Chondrocyte (in vitro differentiated cells): ENCODE results near the gene FAF1. TPM values are rescaled to one million over a fixed set of nuclear protein-coding genes. Genes with fewer than 3 reads are reported as not detected.

Source experiments
- DNase-seq: peaks from one replicate; pipeline ENCODE4 v3.0.0; 2021; ENCODE audit warnings: mixed read lengths, low spot score
- H3K27ac Mint-ChIP-seq: one replicate; pipeline ENCODE4 v1.8.0; 2021; ENCODE audit warnings: mild to moderate bottlenecking, moderate library complexity, mixed read lengths; ENCODE audit not compliant: unreplicated experiment
- H3K27me3 Mint-ChIP-seq: 2 replicates; pipeline ENCODE4 v1.8.0; 2021; ENCODE audit warnings: low read depth, mixed read lengths
- H3K36me3 Mint-ChIP-seq: 2 replicates; pipeline ENCODE4 v1.8.0; 2021; ENCODE audit warnings: low read depth, mixed read lengths
- H3K4me1 Mint-ChIP-seq: 2 replicates; pipeline ENCODE4 v1.8.0; 2021; ENCODE audit warnings: low read depth, mild to moderate bottlenecking, mixed read lengths
- H3K4me3 Mint-ChIP-seq: one replicate; pipeline ENCODE4 v1.8.0; 2021; ENCODE audit warnings: mild to moderate bottlenecking, moderate library complexity, mixed read lengths; ENCODE audit not compliant: unreplicated experiment
- H3K9me3 Mint-ChIP-seq: 2 replicates; pipeline ENCODE4 v1.8.0; 2021; ENCODE audit warnings: low read depth, mixed read lengths
- total RNA-seq: library from RNA; stranded (reverse); gene quantifications from 3 replicates; pipeline ENCODE4 v1.2.1, GENCODE V29; 2021
- TF ChIP-seq, protein P1 (sequence below): fragments of 200-600 bp; sonication (generic); IDR thresholded peaks from 2 replicates; pipeline ENCODE4 v1.5.0; 2021; ENCODE audit warnings: antibody characterized with exemption, mild to moderate bottlenecking, moderate library complexity

FAF1 gene
- total RNA-seq, 1 donor from 2014 or later, result 38.7 TPM

DNA sequence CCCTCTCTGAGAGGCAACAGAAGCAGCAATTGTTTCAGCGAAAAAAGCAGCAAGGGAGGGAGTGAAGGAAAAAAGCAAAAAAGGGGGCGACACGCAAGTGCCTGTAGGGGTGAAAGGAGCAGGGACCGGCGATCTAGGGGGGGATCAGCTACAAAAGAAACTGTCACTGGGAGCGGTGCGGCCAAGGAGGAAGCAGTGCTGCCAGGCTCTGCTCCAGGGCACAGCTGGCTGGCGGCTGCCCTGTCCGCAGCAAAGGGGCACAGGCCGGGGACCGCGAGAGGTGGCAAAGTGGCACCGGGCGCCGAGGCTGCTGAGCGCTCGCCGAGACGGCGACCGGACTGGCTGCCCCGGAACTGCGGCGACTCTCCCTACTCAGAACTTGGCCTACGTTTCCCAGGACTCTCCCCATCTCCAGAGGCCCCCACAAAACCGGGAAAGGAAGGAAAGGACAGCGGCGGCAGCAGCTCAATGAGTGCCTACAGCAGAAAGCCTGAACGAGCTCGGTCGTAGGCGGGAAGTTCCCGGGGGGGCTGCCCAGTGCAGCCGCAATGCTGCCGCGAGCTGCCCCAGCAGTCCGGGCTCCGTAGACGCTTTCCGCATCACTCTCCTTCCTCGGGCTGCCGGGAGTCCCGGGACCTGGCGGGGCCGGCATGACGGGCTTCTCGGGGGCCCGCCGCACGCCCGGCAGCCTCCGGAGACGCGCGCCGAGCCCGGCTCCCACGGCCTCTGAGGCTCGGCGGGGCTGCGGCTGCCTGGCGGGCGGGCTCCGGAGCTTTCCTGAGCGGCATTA lies 8.9 kb upstream of the FAF1 start:
- Mint-ChIP-seq H3K27me3 (peaks cover 6% of the 10 kb centered on the region), H3K4me3 (peak overlapping the region; percentile 90), H3K9me3 (no peaks in the 10 kb centered on the region), H3K36me3 (peaks cover 1% of the 10 kb centered on the region), H3K4me1 (peaks cover 19% of the 10 kb centered on the region), H3K27ac (peak overlapping the region; percentile 96)
- TF ChIP-seq, protein P1, sequence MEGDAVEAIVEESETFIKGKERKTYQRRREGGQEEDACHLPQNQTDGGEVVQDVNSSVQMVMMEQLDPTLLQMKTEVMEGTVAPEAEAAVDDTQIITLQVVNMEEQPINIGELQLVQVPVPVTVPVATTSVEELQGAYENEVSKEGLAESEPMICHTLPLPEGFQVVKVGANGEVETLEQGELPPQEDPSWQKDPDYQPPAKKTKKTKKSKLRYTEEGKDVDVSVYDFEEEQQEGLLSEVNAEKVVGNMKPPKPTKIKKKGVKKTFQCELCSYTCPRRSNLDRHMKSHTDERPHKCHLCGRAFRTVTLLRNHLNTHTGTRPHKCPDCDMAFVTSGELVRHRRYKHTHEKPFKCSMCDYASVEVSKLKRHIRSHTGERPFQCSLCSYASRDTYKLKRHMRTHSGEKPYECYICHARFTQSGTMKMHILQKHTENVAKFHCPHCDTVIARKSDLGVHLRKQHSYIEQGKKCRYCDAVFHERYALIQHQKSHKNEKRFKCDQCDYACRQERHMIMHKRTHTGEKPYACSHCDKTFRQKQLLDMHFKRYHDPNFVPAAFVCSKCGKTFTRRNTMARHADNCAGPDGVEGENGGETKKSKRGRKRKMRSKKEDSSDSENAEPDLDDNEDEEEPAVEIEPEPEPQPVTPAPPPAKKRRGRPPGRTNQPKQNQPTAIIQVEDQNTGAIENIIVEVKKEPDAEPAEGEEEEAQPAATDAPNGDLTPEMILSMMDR, result no peak
- DNase-seq, result no peak

DNA sequence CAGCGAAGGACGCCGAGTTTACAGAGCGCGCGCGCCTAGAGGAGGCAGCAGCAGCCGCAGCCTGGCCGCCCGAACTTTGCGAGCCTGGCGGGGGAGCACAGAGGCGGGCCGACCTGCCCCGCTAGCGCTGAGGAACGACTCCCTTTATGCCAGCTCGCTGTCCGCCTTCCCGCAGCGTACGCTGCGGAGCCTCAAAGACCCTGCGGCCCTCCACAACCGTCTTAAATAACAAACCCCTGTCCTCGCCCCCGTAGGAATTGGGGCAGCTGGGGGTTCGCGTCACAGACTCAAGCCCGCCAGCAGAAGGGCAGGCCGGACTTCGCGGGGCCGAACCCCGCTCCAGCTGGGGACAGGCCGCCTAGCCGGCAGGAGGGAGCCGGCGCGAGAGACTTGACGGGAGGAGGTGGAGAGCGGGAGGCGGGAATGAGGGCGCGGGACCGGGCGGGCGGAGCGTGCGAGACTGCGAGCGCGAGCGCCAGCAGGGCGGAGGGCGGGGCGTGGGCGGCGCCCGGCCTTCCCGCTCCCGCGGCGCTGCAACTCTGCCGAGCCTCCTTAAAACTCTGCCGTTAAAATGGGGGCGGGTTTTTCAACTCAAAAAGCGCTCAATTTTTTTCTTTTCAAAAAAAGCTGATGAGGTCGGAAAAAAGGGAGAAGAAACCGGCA lies 8.2 kb upstream of the FAF1 start:
- Mint-ChIP-seq H3K36me3 (no peaks in the 10 kb centered on the region), H3K27me3 (peaks cover 4% of the 10 kb centered on the region), H3K27ac (peak overlapping the region; percentile 96), H3K4me3 (peak overlapping the region; percentile 90), H3K4me1 (peaks cover 19% of the 10 kb centered on the region), H3K9me3 (no peaks in the 10 kb centered on the region)
- peak; percentile 97 for DNase-seq
- TF ChIP-seq, protein P1, result peak; percentile 74

DNA sequence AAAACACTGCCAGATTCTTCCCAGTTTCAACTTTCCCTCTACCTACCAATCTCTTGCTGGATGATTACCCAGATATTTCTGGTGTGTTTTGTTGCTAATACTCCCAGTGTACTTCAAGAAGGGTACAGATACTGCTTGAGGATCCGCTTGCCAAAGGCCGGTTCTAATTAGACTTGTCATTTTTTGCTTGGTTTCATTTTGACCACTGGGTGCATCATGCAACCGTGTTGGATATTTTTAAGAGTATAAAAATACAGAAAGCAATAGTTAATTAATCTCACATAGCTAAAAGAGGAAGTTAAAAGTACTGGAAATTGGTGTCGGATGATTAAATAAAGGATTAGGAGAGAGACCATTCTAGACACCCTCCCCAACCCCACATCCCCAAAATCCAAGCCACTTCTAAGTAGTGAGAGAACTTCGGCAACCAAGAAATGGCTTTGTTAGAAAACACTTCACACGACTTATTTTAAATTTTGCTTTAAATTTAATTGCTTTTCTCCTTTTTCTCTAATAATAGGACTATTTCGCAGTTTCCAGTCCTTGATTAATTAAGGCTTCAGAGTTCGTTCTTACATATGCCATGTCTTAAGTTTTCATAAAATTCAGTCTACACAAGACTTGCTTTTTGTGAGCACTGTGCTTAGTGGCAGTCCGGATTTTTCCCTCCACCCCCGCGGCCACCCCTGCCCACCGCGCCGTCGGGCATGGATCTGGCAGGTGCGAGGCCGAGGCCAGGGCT lies 7.5 kb upstream of the FAF1 start:
- Mint-ChIP-seq H3K27me3 (peaks cover 4% of the 10 kb centered on the region), H3K27ac (peak overlapping the region; percentile 96), H3K9me3 (no peaks in the 10 kb centered on the region), H3K4me3 (peak overlapping the region; percentile 90), H3K36me3 (no peaks in the 10 kb centered on the region), H3K4me1 (peaks cover 19% of the 10 kb centered on the region)
- TF ChIP-seq, protein P1, result no peak
- no peak for DNase-seq

DNA sequence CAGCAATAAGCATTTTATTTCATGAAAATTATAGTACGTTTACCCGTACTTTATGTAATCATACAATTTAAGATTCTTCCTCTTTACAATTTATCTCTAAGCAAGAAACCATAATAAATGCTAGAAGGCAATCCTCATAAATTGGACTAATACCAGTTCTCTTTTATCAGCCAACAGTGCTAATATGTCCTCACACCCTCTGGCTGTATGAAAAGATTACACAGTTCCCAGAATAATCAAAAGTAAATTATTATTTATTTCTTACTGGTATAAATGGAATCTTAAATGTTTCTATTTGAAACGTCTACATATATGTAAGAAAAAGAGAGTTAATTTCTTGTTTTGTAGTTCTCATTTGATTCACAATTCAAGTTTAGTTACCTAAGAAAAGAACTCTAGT lies 6.9 kb upstream of the FAF1 start:
- peaks cover 4% of the 10 kb centered on the region for H3K27me3 Mint-ChIP-seq
- no peak for DNase-seq
- H3K9me3 Mint-ChIP-seq, result no peaks in the 10 kb centered on the region
- peaks cover 19% of the 10 kb centered on the region for H3K4me1 Mint-ChIP-seq
- H3K36me3 Mint-ChIP-seq, result no peaks in the 10 kb centered on the region
- no peak overlapping the region for H3K4me3 Mint-ChIP-seq
- TF ChIP-seq, protein P1, result no peak
- no peak overlapping the region for H3K27ac Mint-ChIP-seq

DNA sequence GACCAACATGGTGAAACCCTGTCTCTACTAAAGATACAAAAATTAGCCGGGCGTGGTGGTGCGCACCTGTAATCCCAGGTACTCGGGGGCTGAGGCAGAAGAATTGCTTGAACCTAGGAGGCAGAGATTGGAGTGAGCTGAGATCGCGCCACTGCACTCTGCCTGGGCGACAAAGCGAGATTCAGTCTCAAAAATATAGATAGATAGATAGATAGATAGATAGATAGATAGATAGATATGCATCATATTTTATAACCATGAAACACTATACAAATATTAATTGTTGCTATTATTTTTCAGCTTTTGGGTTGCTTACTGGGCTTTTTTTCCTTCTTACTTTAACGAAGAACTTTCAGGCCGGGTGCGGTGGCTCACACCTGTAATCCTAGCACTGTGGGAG lies 4.8 kb upstream of the FAF1 start:
- Mint-ChIP-seq H3K27me3 (peaks cover 4% of the 10 kb centered on the region), H3K36me3 (no peaks in the 10 kb centered on the region), H3K9me3 (no peaks in the 10 kb centered on the region), H3K27ac (no peak overlapping the region), H3K4me1 (peaks cover 11% of the 10 kb centered on the region), H3K4me3 (no peak overlapping the region)
- TF ChIP-seq, protein P1, result no peak
- no peak for DNase-seq
